Ovary (tissue), 9 donors: ENCODE results near the gene SLC35A4. TPM values are rescaled to one million over a fixed set of nuclear protein-coding genes. Genes with fewer than 3 reads are reported as not detected.

Experiments
- DNase-seq, 5 donors: peaks; one replicate each; pipeline ENCODE4 v3.0.0-alpha.2; 2019 to 2020
- H3K27ac ChIP-seq, 2 donors: fragments of 200-600 bp; one replicate each; pipeline versions ENCODE4 v1.5.1 to v1.8.0; 2019 to 2022
- H3K27me3 ChIP-seq: fragments of 200-600 bp; one replicate; pipeline ENCODE4 v1.8.0; 2022
- H3K36me3 ChIP-seq: fragments of 200-600 bp; sonication (generic); one replicate; pipeline ENCODE4 v1.5.1; 2019
- H3K4me1 ChIP-seq: one replicate; pipeline ENCODE4 v1.8.1; 2013; ENCODE audit warnings: mild to moderate bottlenecking, moderate library complexity; ENCODE audit not compliant: insufficient read depth
- H3K4me3 ChIP-seq: fragments of 200-600 bp; sonication (generic); one replicate; pipeline ENCODE4 v1.5.1; 2017
- H3K9me3 ChIP-seq, 2 donors: fragments of 200-600 bp in 1 of 2; sonication (generic) in 1 of 2; one replicate each; pipeline versions ENCODE4 v1.5.1 to v1.8.1; 2013 to 2019; ENCODE audit warnings: mild to moderate bottlenecking in 1 of 2, moderate library complexity in 1 of 2
- CTCF ChIP-seq, 3 donors: fragments of 450-650 bp in 2 of 3; fragments of 200-600 bp in 1 of 3; IDR thresholded peaks; one replicate each; pipeline versions ENCODE4 v1.5.1 to v1.8.0; 2016 to 2022; ENCODE audit warnings: antibody characterized with exemption in 3 of 3, mild to moderate bottlenecking in 1 of 3
- EP300 ChIP-seq: sonication (generic); formaldehyde crosslinking; IDR thresholded peaks from one replicate; pipeline ENCODE4 v1.6.1; 2017; ENCODE audit warnings: antibody characterized with exemption
- POLR2A ChIP-seq: fragments of 450-650 bp; IDR thresholded peaks from one replicate; pipeline ENCODE4 v1.6.1; 2017; ENCODE audit warnings: antibody characterized with exemption, mild to moderate bottlenecking, moderate library complexity
- WGBS, 3 donors: extraction: QIAGEN DNeasy Blood & Tissue Kit in 1 of 3; methylation state at CpG; one replicate each; pipeline versions ENCODE4 v1.1.5 to v1.1.7; 2013 to 2017; 5-methylcytosine and 5-hydroxymethylcytosine counted together
- intact Hi-C, 4 donors: fragments of 100-400 bp; cut with DNase I; formaldehyde crosslinking; loops; one replicate each; pipeline versions ENCODE4 v1.11.0 to v1.15.1; 2022 to 2023
- polyA plus RNA-seq, 2 donors: library from polyadenylated mRNA; stranded (reverse); fragments of 200-250 nt in 1 of 2; fragments of 350-450 nt in 1 of 2; fragmentation: Illumina TruSeq in 1 of 2; extraction: RNeasy Lipid Tissue Mini Kit (QIAGEN cat#74804) in 1 of 2; gene quantifications; one replicate each; pipeline ENCODE4 v1.2.3, GENCODE V29; 2013 to 2014
- total RNA-seq, 7 donors: library from RNA; depleted of rRNA in 2 of 7; stranded (reverse); fragments of >200 nt in 2 of 7; fragmentation: NEBNext Ultra II Directional in 3 of 7; extraction: Animal tissue kit (Norgen Biotek cat#: 25700) in 3 of 7; gene quantifications; one replicate each; pipeline versions ENCODE4 v1.1.0 to v1.2.4, GENCODE V29; 2016 to 2023
- donor health status: DM: no; HTN: no; CAD: no; lungs with moderate emphysema.
- donor health status: DM: no; HTN: no; CAD: no.
- donor health status: Bipolar disorder and iron deficiency.
- donor health status: DM: yes; HTN: yes; CAD: no.
- donor health status: DM: no; HTN: no; CAD: no.
- donor health status: DM: yes; HTN: yes; CAD: no.

Gene SLC35A4
- total and polyA plus RNA-seq, 9 donors, result 22.3 to 80.2 (median 47.1) TPM

- Histone ChIP-seq H3K27ac (no peak overlapping the region), H3K4me1 (peaks cover 16% of the 10 kb centered on the region), H3K27me3 (no peaks in the 10 kb centered on the region), H3K36me3 (no peaks in the 10 kb centered on the region), H3K9me3 (no peaks in the 10 kb centered on the region), H3K4me3 (no peak overlapping the region)
- 76 to 81% (median 77%) methylated on average over 3 to 4 of the region's 4 CpGs for WGBS, 3 donors
- intact Hi-C loops, result no loop called here
- TF ChIP-seq POLR2A (no peak), EP300 (no peak), CTCF (IDR thresholded peaks at IDR 0.05) (no peak)
- no peak for DNase-seq
These were observed 12.8 kb upstream of the SLC35A4 start for GRCh38 chr5:140551872-140552271.

DNA sequence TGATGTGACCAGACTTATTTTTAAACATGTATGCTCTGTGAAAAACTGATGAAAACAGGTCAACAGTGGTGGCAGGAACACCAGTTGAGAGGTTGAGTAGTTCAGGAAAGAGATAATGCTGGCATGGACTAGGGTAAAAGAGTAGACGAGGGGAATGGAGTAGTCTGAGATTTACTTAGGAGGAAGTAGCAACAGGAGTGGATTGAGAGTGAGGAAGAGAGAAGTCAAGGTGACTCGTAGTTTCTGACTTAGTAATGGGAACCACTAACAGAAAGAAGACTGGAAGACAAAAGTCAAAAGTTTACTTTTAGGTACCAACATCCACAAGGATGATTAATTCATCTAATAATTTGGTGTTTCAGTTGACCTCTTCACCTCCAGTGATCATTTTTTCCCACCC is 11.0 kb upstream of the SLC35A4 start:
- WGBS, 3 donors, result 79 to 85% (median 85%) methylated on average over 2 of the region's 2 CpGs
- TF ChIP-seq EP300, result no peak
- TF ChIP-seq CTCF (IDR thresholded peaks at IDR 0.05), result no peak
- TF ChIP-seq POLR2A, result no peak
- no peaks in the 10 kb centered on the region for H3K9me3 ChIP-seq
- peaks cover 11% of the 10 kb centered on the region for H3K4me1 ChIP-seq
- H3K27ac ChIP-seq, result no peak overlapping the region
- DNase-seq, result no peak
- intact Hi-C loops, result no loop called here
- H3K36me3 ChIP-seq, result no peaks in the 10 kb centered on the region
- no peaks in the 10 kb centered on the region for H3K27me3 ChIP-seq
- H3K4me3 ChIP-seq, result no peak overlapping the region

DNA sequence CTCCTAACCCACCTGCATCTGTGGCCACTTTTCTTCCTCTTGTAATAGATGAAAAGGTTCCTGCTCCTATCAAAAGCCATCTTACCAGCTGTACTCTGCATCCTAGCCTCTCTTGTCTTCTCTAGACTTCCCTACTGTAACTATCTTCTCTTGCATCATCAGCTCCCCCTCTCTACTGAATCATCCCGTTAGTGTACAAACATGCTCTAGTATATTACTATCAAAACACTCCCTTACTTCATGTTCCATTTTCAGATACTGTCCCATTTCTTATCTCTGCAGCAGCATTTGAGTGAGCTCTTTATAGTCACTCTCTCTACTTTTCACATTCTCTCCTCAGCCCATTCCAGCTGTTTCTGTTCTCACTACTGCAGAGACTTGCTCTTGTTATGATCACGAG is 10.2 kb upstream of the SLC35A4 start:
- peaks cover 6% of the 10 kb centered on the region for H3K4me1 ChIP-seq
- intact Hi-C loops, result no loop called here
- no peak overlapping the region for H3K27ac ChIP-seq
- DNase-seq, result no peak
- H3K9me3 ChIP-seq, result no peaks in the 10 kb centered on the region
- no peaks in the 10 kb centered on the region for H3K27me3 ChIP-seq
- no peak overlapping the region for H3K4me3 ChIP-seq
- H3K36me3 ChIP-seq, result no peaks in the 10 kb centered on the region
- WGBS, 3 donors, result 46 to 54% (median 49%) methylated on average over 2 of the region's 2 CpGs
- TF ChIP-seq EP300 (no peak), CTCF (IDR thresholded peaks at IDR 0.05) (no peak), POLR2A (no peak)

GRCh38 chr5:140555747-140556312 is 8.8 kb upstream of the SLC35A4 start:
- TF ChIP-seq EP300, result no peak
- no peak for TF ChIP-seq CTCF (IDR thresholded peaks at IDR 0.05)
- TF ChIP-seq POLR2A, result no peak
- no peaks in the 10 kb centered on the region for H3K27me3 ChIP-seq
- H3K4me1 ChIP-seq, result peaks cover 5% of the 10 kb centered on the region
- no peak overlapping the region for H3K4me3 ChIP-seq
- H3K36me3 ChIP-seq, result no peaks in the 10 kb centered on the region
- intact Hi-C loops, result loop anchor here in 1 of 4 donors (5.0 kb wide), 1 partner anchor 86 kb away; no protein-coding TSS in a partner anchor
- H3K9me3 ChIP-seq, result no peaks in the 10 kb centered on the region
- DNase-seq, result no peak
- WGBS, 3 donors, result 71 to 86% (median 75%) methylated on average over 1 of the region's 1 CpG
- no peak overlapping the region for H3K27ac ChIP-seq
